Neural cell (in vitro differentiated cells): ENCODE data around the gene HEBP1. TPM values are rescaled to one million over a fixed set of nuclear protein-coding genes. Genes with fewer than 3 reads are reported as not detected.

ENCODE experiments used
- H2AFZ ChIP-seq: fragments of 200-600, 300-800 bp; sonication (generic), shearing (Covaris generic); 2 replicates; pipeline ENCODE4 v1.6.0; 2014; ENCODE audit warnings: low read depth, mild to moderate bottlenecking, antibody characterized with exemption, low read length, moderate library complexity
- H3F3A ChIP-seq: fragments of 200-600 bp; shearing (Covaris generic); 2 replicates; pipeline ENCODE4 v1.6.1; 2016; ENCODE audit warnings: mild to moderate bottlenecking, moderate library complexity, mixed read lengths, antibody characterized with exemption, low read length; ENCODE audit not compliant: insufficient read depth, poor library complexity, severe bottlenecking
- H3K27ac ChIP-seq: fragments of 200-600, 300-800 bp; sonication (generic), shearing (Covaris generic); 2 replicates; pipeline ENCODE4 v1.5.1; 2014; ENCODE audit warnings: mild to moderate bottlenecking, low read length, moderate library complexity
- H3K27me3 ChIP-seq: fragments of 300-800, 200-600 bp; sonication (generic), shearing (Covaris generic); 2 replicates; pipeline ENCODE4 v1.6.0; 2014; ENCODE audit warnings: mild to moderate bottlenecking, low read depth, low read length, moderate library complexity; ENCODE audit not compliant: insufficient read depth
- H3K36me3 ChIP-seq: fragments of 300-800, 200-600 bp; sonication (generic), shearing (Covaris generic); 2 replicates; pipeline ENCODE4 v1.5.1; 2014; ENCODE audit warnings: mild to moderate bottlenecking, antibody characterized with exemption, low read length, moderate library complexity; ENCODE audit not compliant: insufficient read depth
- H3K4me2 ChIP-seq: fragments of 300-800, 200-600 bp; sonication (generic), shearing (Covaris generic); 2 replicates; pipeline ENCODE4 v1.6.0; 2014; ENCODE audit warnings: mild to moderate bottlenecking, low read length
- H3K4me3 ChIP-seq: fragments of 300-800, 200-600 bp; sonication (generic), shearing (Covaris generic); 2 replicates; pipeline ENCODE4 v1.5.1; 2014; ENCODE audit warnings: mild to moderate bottlenecking, low read length, moderate library complexity
- H3K79me2 ChIP-seq: fragments of 200-600 bp; shearing (Covaris generic); replicated peaks from 2 replicates; pipeline ENCODE4 v1.6.0; 2014; ENCODE audit warnings: mild to moderate bottlenecking, low read length, moderate library complexity; ENCODE audit not compliant: insufficient read depth
- H3K9ac ChIP-seq: fragments of 300-800, 200-600 bp; sonication (generic), shearing (Covaris generic); 2 replicates; pipeline ENCODE4 v1.6.1; 2016; ENCODE audit warnings: mild to moderate bottlenecking, low read length, mixed read lengths
- H3K9me2 ChIP-seq: fragments of 200-600 bp; shearing (Covaris generic); 2 replicates; pipeline ENCODE4 v1.6.1; 2016; ENCODE audit warnings: mild to moderate bottlenecking, low read length, mixed read lengths; ENCODE audit not compliant: insufficient read depth
- H3K9me3 ChIP-seq: fragments of 200-600, 300-800 bp; sonication (generic), shearing (Covaris generic); 2 replicates; pipeline ENCODE4 v1.6.1; 2016; ENCODE audit warnings: mild to moderate bottlenecking, mixed run types, low read length, moderate library complexity, mixed read lengths
- H4K20me1 ChIP-seq: fragments of 200-600 bp; shearing (Covaris generic); 2 replicates; pipeline ENCODE4 v1.6.1; 2016; ENCODE audit warnings: mild to moderate bottlenecking, mixed run types; ENCODE audit not compliant: insufficient read depth
- EP300 ChIP-seq: fragments of 450-650 bp; conservative IDR thresholded peaks from 2 replicates; pipeline ENCODE4 v1.6.1; 2014; ENCODE audit warnings: antibody characterized with exemption, mild to moderate bottlenecking, moderate library complexity; ENCODE audit not compliant: poor library complexity, severe bottlenecking
- EZH2 ChIP-seq: fragments of 200-600, 300-800 bp; shearing (Covaris generic), sonication (generic); IDR thresholded peaks from 2 replicates; pipeline ENCODE4 v1.6.1; 2014; ENCODE audit warnings: antibody characterized with exemption, low read length, borderline replicate concordance, mild to moderate bottlenecking; ENCODE audit not compliant: insufficient read depth, poor library complexity, severe bottlenecking
- MXI1 ChIP-seq: fragments of 450-650 bp; conservative IDR thresholded peaks from 2 replicates; pipeline ENCODE4 v1.6.1; 2014; ENCODE audit warnings: antibody characterized with exemption, mild to moderate bottlenecking; ENCODE audit not compliant: poor library complexity, severe bottlenecking
- POLR2AphosphoS5 ChIP-seq: IDR thresholded peaks from 2 replicates; pipeline ENCODE4 v1.6.1; 2012
- RAD21 ChIP-seq: fragments of 450-650 bp; conservative IDR thresholded peaks from 2 replicates; pipeline ENCODE4 v1.6.1; 2014; ENCODE audit warnings: antibody characterized with exemption, mild to moderate bottlenecking, moderate library complexity
- REST ChIP-seq: IDR thresholded peaks from 2 replicates; pipeline ENCODE4 v1.6.1; 2012; ENCODE audit warnings: borderline replicate concordance
- SMC3 ChIP-seq: fragments of 450-650 bp; conservative IDR thresholded peaks from 2 replicates; pipeline ENCODE4 v1.6.1; 2014; ENCODE audit warnings: antibody characterized with exemption, mild to moderate bottlenecking, moderate library complexity; ENCODE audit not compliant: poor library complexity
- TAF1 ChIP-seq: IDR thresholded peaks from 2 replicates; pipeline ENCODE4 v1.6.1; 2012; ENCODE audit warnings: low read depth
- polyA plus RNA-seq: library from polyadenylated mRNA; depleted of rRNA; stranded (reverse); fragments of >200 nt; gene quantifications from 2 replicates; pipeline ENCODE4 v1.2.3, GENCODE V29; 2014
- TF ChIP-seq, protein P1 (sequence below): fragments of 450-650 bp; IDR thresholded peaks from 2 replicates; pipeline ENCODE4 v1.5.1; 2014; ENCODE audit warnings: antibody characterized with exemption, mild to moderate bottlenecking, moderate library complexity; ENCODE audit not compliant: poor library complexity, severe bottlenecking

The HEBP1 gene
- polyA plus RNA-seq, 1 donor from 2014 or later, result 1.2 TPM

DNA sequence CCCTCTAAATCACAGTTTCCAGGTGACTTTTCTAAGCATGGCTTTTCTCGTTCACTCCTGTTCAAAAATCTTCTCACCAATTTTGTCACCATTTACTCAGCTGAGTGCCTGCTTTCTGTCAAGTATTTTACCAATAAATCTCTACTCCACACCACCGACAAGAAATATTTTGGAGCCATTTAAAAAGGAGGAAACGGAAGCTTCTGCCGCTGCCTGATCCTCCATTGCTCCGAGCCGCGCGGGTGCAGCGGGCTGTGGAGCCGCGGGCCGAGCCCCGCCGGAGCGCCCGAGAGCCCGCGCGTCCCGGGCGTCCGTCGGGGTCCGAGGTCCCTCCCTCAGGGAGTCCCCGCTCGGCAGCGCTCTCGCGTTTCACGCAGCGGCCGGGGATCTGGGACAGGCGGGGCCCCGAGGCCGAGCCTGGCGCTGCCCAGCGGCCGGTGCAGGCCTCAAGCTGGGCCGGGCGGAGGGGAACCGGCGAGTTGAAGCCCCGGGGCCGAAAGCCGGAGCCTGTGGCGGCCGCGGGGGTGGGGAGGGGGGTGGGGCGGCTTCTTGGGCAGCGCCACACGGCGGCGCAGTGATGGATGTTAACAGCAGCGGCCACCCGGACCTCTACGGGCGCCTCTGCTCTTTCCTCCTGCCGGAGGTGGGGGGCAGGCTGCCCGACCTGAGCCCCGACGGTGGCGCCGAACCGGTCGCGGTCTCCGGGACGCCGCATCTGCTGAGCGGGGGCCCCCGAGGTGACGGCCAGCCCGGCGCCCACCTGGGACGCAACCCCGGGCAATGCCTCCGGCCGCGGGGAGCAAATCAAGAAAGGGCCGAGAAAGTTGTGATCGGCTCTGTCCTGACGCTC, 1.1 kb upstream of the HEBP1 start:
- Histone ChIP-seq H3K79me2 (no peaks in the 10 kb centered on the region), H3F3A (no peaks in the 10 kb centered on the region), H3K27me3 (no peaks in the 10 kb centered on the region), H3K9ac (peak overlapping the region; percentile 65), H3K9me3 (no peaks in the 10 kb centered on the region), H3K9me2 (no peaks in the 10 kb centered on the region), H3K36me3 (no peaks in the 10 kb centered on the region), H2AFZ (peak overlapping the region; percentile 56), H3K27ac (peak overlapping the region; percentile 12), H3K4me3 (peak overlapping the region; percentile 84), H3K4me2 (peak overlapping the region; percentile 94), H4K20me1 (no peaks in the 10 kb centered on the region)
- no peak for TF ChIP-seq REST
- TF ChIP-seq SMC3, result peak; percentile 32
- TF ChIP-seq EZH2, result no peak
- peak; percentile 25 for TF ChIP-seq MXI1
- no peak for TF ChIP-seq RAD21
- no peak for TF ChIP-seq EP300
- TF ChIP-seq, protein P1, sequence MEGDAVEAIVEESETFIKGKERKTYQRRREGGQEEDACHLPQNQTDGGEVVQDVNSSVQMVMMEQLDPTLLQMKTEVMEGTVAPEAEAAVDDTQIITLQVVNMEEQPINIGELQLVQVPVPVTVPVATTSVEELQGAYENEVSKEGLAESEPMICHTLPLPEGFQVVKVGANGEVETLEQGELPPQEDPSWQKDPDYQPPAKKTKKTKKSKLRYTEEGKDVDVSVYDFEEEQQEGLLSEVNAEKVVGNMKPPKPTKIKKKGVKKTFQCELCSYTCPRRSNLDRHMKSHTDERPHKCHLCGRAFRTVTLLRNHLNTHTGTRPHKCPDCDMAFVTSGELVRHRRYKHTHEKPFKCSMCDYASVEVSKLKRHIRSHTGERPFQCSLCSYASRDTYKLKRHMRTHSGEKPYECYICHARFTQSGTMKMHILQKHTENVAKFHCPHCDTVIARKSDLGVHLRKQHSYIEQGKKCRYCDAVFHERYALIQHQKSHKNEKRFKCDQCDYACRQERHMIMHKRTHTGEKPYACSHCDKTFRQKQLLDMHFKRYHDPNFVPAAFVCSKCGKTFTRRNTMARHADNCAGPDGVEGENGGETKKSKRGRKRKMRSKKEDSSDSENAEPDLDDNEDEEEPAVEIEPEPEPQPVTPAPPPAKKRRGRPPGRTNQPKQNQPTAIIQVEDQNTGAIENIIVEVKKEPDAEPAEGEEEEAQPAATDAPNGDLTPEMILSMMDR, result peak; percentile 35

GRCh38 chr12:13000616-13000924, 505 bp upstream of the HEBP1 start:
- no peaks in the 10 kb centered on the region for H3K36me3 ChIP-seq
- H3K9me3 ChIP-seq, result no peaks in the 10 kb centered on the region
- no peaks in the 10 kb centered on the region for H3K27me3 ChIP-seq
- peak overlapping the region; percentile 56 for H2AFZ ChIP-seq
- H3K9ac ChIP-seq, result peak overlapping the region; percentile 65
- H3K4me2 ChIP-seq, result peak overlapping the region; percentile 94
- peak; percentile 27 for TF ChIP-seq REST
- no peak for TF ChIP-seq POLR2AphosphoS5
- TF ChIP-seq TAF1, result no peak
- TF ChIP-seq, protein P1, result no peak
- TF ChIP-seq MXI1, result no peak
- H3K79me2 ChIP-seq, result no peaks in the 10 kb centered on the region
- H3F3A ChIP-seq, result no peaks in the 10 kb centered on the region
- H4K20me1 ChIP-seq, result no peaks in the 10 kb centered on the region
- H3K27ac ChIP-seq, result peak overlapping the region; percentile 12
- no peaks in the 10 kb centered on the region for H3K9me2 ChIP-seq
- peak overlapping the region; percentile 84 for H3K4me3 ChIP-seq
